ENCODE data around the gene EXOC7. TPM values are rescaled to one million over a fixed set of nuclear protein-coding genes. Genes with fewer than 3 reads are reported as not detected.

Gene EXOC7
- total and polyA plus RNA-seq, 2 of the 8 experiments (the other 6 are each of a cell fraction or from before 2014, with no cell fraction given): 77.1 to 92.6 TPM

GRCh38 chr17:76130473-76130872 lies 26.9 kb upstream of the EXOC7 start (continued):
- no peak for TF ChIP-seq EP300 (IDR thresholded peaks at IDR 0.05; ENCODE audit: borderline replicate concordance in 1 of 2, low read depth in 2 of 2, low read length in 2 of 2)
- no peak for TF ChIP-seq MAX (IDR thresholded peaks at IDR 0.05)
- TF ChIP-seq CREB1 (IDR thresholded peaks at IDR 0.05): no peak
- no peak for TF ChIP-seq TBP (IDR thresholded peaks at IDR 0.05; ENCODE audit: low read depth, low read length)
- no peak for TF ChIP-seq TEAD4 (IDR thresholded peaks at IDR 0.05; ENCODE audit: low read depth, low read length)
- TF ChIP-seq POU5F1 (IDR thresholded peaks at IDR 0.05; ENCODE audit: low read depth, low read length): no peak
- no peak for TF ChIP-seq CTCF (IDR thresholded peaks at IDR 0.05; ENCODE audit: control extremely low read depth in 1 of 3, insufficient read depth in 1 of 3, low read depth in 1 of 3, low read length in 3 of 3)

All from H1 (cell line).